Transverse colon (tissue), 4 donors: ENCODE data around the gene BPHL.
"Not testable (repeated sequence)": the region's sequence is repeated elsewhere in the genome, so short reads cannot be mapped to it uniquely, and the experiment has no call there.

Source experiments
- EP300 ChIP-seq: sonication (generic); formaldehyde crosslinking; IDR thresholded peaks from one replicate; pipeline ENCODE4 v1.6.1; 2017; ENCODE audit warnings: antibody characterized with exemption, low read depth
- POLR2AphosphoS5 ChIP-seq, 3 donors: sonication (generic); formaldehyde crosslinking; IDR thresholded peaks; one replicate each; pipeline ENCODE4 v1.6.1; 2016; ENCODE audit warnings: antibody characterized with exemption in 3 of 3
- TF ChIP-seq, protein P1 (sequence below), 5 experiments: fragments of 200-600 bp in 3 of 5; fragments of 450-650 bp in 2 of 5; sonication (generic) in 3 of 5; IDR thresholded peaks; 1 replicate in 2 of 5; 2 replicates in 3 of 5; pipeline ENCODE4 v1.5.1; 2016 to 2017; ENCODE audit warnings: antibody characterized with exemption in 5 of 5, inconsistent platforms in 3 of 5, mild to moderate bottlenecking in 2 of 5, moderate library complexity in 1 of 5

DNA sequence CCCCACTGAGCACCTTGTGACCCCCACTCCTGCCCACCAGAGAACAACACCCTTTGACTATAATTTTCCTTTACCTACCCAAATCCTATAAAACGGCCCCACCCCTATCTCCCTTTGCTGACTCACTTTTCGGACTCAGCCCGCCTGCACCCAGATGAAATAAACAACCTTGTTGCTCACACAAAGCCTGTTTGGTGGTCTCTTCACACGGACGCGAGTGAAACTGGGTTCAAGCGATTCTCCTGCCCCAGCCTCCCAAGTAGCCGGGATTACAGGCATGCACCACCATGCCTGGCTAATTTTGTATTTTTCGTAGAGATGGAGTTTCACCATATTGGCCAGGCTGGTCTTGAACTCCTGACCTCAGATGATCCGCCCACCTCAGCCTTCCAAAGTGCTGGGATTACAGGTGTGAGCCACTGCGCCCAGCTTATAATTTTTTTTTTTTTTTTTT, 55.2 kb downstream of the BPHL start:
- TF ChIP-seq, protein P1, sequence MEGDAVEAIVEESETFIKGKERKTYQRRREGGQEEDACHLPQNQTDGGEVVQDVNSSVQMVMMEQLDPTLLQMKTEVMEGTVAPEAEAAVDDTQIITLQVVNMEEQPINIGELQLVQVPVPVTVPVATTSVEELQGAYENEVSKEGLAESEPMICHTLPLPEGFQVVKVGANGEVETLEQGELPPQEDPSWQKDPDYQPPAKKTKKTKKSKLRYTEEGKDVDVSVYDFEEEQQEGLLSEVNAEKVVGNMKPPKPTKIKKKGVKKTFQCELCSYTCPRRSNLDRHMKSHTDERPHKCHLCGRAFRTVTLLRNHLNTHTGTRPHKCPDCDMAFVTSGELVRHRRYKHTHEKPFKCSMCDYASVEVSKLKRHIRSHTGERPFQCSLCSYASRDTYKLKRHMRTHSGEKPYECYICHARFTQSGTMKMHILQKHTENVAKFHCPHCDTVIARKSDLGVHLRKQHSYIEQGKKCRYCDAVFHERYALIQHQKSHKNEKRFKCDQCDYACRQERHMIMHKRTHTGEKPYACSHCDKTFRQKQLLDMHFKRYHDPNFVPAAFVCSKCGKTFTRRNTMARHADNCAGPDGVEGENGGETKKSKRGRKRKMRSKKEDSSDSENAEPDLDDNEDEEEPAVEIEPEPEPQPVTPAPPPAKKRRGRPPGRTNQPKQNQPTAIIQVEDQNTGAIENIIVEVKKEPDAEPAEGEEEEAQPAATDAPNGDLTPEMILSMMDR (IDR thresholded peaks at IDR 0.05): not testable (repeated sequence)
- not testable (repeated sequence) for TF ChIP-seq POLR2AphosphoS5 (IDR thresholded peaks at IDR 0.05); EP300
